Measurements from ENCODE around the gene CDK3.
"Not testable (repeated sequence)": the region's sequence is repeated elsewhere in the genome, so short reads cannot be mapped to it uniquely, and the experiment has no call there.

Gene CDK3

GRCh38 chr17:76036497-76037261 is 36.0 kb downstream of the CDK3 start:
- peak overlapping the region; percentile 55 to 84 (median 59) for H3K27ac Mint-ChIP-seq
- no peaks in the 10 kb centered on the region for H3K9me3 Mint-ChIP-seq
- H3K4me3 Mint-ChIP-seq, result peak overlapping the region in 1 of 3 experiments; percentile 41
- H3K36me3 Mint-ChIP-seq (ENCODE audit: low read depth), result peaks cover 37% of the 10 kb centered on the region
- peaks cover 11% of the 10 kb centered on the region for H3K4me1 Mint-ChIP-seq
- no peaks in the 10 kb centered on the region for H3K27me3 Mint-ChIP-seq (ENCODE audit: low read depth)
- no peak for TF ChIP-seq CTCF (IDR thresholded peaks at IDR 0.05; ENCODE audit: unreplicated experiment in 3 of 3)

GRCh38 chr17:76038050-76038449 is 37.4 kb downstream of the CDK3 start:
- Mint-ChIP-seq H3K27ac (peak overlapping the region; percentile 1 to 51 (median 8)), H3K36me3 (ENCODE audit: low read depth) (peaks cover 44% of the 10 kb centered on the region), H3K4me3 (no peak overlapping the region), H3K4me1 (peaks cover 11% of the 10 kb centered on the region), H3K27me3 (ENCODE audit: low read depth) (no peaks in the 10 kb centered on the region), H3K9me3 (no peaks in the 10 kb centered on the region)
- TF ChIP-seq CTCF (IDR thresholded peaks at IDR 0.05; ENCODE audit: unreplicated experiment in 3 of 3), result no peak

DNA sequence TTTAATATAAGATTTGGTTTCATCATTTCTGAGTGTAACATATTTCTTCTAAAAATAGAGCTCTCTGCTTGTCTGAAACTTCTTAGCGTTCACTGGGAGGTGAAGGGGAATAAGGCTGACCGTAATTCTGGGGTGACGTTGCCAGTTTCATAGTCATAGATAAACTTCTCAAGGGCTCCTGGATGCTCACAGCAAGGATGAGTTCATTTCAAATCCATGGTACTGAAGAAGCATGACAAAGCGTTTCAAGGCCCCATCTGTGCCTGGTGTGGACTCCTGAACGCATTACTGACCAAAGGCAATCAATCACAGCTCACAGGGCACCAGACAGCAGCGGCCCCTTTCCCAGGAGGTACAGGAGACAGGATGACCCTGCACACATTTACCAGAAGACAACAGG is 38.5 kb downstream of the CDK3 start:
- H3K4me3 Mint-ChIP-seq, result no peak overlapping the region
- H3K27me3 Mint-ChIP-seq (ENCODE audit: low read depth), result no peaks in the 10 kb centered on the region
- H3K4me1 Mint-ChIP-seq, result peaks cover 11% of the 10 kb centered on the region
- H3K36me3 Mint-ChIP-seq (ENCODE audit: low read depth), result peaks cover 55% of the 10 kb centered on the region
- H3K27ac Mint-ChIP-seq, result peak overlapping the region in 1 of 3 experiments; percentile 8
- no peaks in the 10 kb centered on the region for H3K9me3 Mint-ChIP-seq
- no peak for TF ChIP-seq CTCF (IDR thresholded peaks at IDR 0.05; ENCODE audit: unreplicated experiment in 3 of 3)

- Mint-ChIP-seq H3K27me3 (ENCODE audit: low read depth) (no peaks in the 10 kb centered on the region), H3K4me1 (peaks cover 5% of the 10 kb centered on the region), H3K36me3 (ENCODE audit: low read depth) (peaks cover 64% of the 10 kb centered on the region), H3K9me3 (no peaks in the 10 kb centered on the region), H3K27ac (no peak overlapping the region), H3K4me3 (no peak overlapping the region)
- TF ChIP-seq CTCF (IDR thresholded peaks at IDR 0.05; ENCODE audit: unreplicated experiment in 3 of 3), result no peak
Observed at GRCh38 chr17:76040376-76040775, 39.7 kb downstream of the CDK3 start.

DNA sequence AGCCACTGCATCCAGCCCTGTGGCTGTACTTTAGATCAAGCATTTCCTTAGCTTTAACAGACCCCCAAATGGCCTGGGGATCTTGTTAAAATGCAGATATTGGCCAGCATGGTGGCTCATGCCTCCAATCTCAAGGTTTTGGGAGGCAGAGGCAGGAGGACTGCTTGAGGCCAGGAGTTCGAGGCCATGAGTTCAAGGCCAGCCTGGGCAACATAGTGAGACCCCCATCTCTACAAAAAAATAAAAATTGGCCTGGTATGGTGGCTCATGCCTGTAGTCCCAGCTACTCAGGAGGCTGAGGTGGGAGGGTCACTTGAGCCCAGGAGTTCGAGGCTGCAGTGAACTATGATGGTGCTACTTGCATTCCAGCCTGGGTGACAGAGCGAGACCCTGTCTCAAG is 42.2 kb downstream of the CDK3 start:
- H3K4me1 Mint-ChIP-seq, result not testable (repeated sequence)

GRCh38 chr17:76044475-76045007 is 43.9 kb downstream of the CDK3 start:
- H3K27me3 Mint-ChIP-seq (ENCODE audit: low read depth); H3K9me3 Mint-ChIP-seq; H3K4me1 Mint-ChIP-seq; H3K4me3 Mint-ChIP-seq: not testable (repeated sequence)
- peaks cover 77% of the 10 kb centered on the region for H3K36me3 Mint-ChIP-seq (ENCODE audit: low read depth)
- H3K27ac Mint-ChIP-seq, result peak overlapping the region in 1 of 3 experiments; percentile 17

More for the DNA sequence above, 42.2 kb downstream of the CDK3 start:
- not testable (repeated sequence) for H3K4me3 Mint-ChIP-seq; H3K27ac Mint-ChIP-seq; H3K9me3 Mint-ChIP-seq; H3K27me3 Mint-ChIP-seq (ENCODE audit: low read depth)
- H3K36me3 Mint-ChIP-seq (ENCODE audit: low read depth), result peaks cover 78% of the 10 kb centered on the region

DNA sequence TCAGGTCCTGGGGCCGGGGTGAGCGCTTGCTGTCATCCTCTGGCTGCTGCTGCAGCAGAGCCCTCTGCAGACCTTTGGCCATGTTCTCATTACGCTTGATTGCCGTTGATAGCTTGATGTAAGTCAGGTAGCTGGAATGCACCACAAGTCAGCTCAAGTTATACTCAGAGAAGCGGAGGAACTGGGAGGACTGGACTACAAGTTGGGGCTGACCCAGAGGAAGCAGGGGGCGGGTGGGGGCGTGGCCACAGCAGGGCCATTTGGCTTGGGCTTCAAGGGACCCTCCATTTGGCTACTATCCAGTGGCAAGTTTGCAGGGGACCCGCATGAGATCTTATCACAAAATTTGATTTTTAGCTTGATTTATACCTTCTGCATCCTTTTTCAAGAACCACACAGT is 45.4 kb downstream of the CDK3 start:
- no peak for TF ChIP-seq CTCF (IDR thresholded peaks at IDR 0.05; ENCODE audit: unreplicated experiment in 3 of 3)
- no peaks in the 10 kb centered on the region for H3K27me3 Mint-ChIP-seq (ENCODE audit: low read depth)
- H3K9me3 Mint-ChIP-seq, result no peaks in the 10 kb centered on the region
- H3K4me3 Mint-ChIP-seq, result no peak overlapping the region
- peaks cover 77% of the 10 kb centered on the region for H3K36me3 Mint-ChIP-seq (ENCODE audit: low read depth)
- H3K27ac Mint-ChIP-seq, result peak overlapping the region in 1 of 3 experiments; percentile 83
- no peaks in the 10 kb centered on the region for H3K4me1 Mint-ChIP-seq

All from nephron (organoid).